ENCODE results near the gene FOXP1. TPM values are rescaled to one million over a fixed set of nuclear protein-coding genes. Genes with fewer than 3 reads are reported as not detected.

Gene FOXP1
- total RNA-seq, 4 donors from 2014 or later, result 103 to 173 (median 140) TPM

- no peaks in the 10 kb centered on the region for H3K27me3 ChIP-seq
- DNase-seq, result no peak
- H3K4me3 ChIP-seq, result no peak overlapping the region
- no peaks in the 10 kb centered on the region for H3K36me3 ChIP-seq
- no peaks in the 10 kb centered on the region for H3K9me3 ChIP-seq
- H3K4me1 ChIP-seq, result peaks cover 0 to 7% (median 0%) of the 10 kb centered on the region in 4 donors
- TF ChIP-seq POLR2A (IDR thresholded peaks at IDR 0.05) (no peak), CTCF (IDR thresholded peaks at IDR 0.05) (no peak)
- no peak overlapping the region for H3K27ac ChIP-seq
Observed at GRCh38 chr3:71172951-71173350, 410.6 kb downstream of the FOXP1 start.

GRCh38 chr3:71172189-71172588 is 411.3 kb downstream of the FOXP1 start:
- no peaks in the 10 kb centered on the region for H3K9me3 ChIP-seq
- H3K4me3 ChIP-seq, result no peak overlapping the region
- no peak for DNase-seq
- no peak overlapping the region for H3K27ac ChIP-seq
- no peaks in the 10 kb centered on the region for H3K36me3 ChIP-seq
- no peaks in the 10 kb centered on the region for H3K27me3 ChIP-seq
- H3K4me1 ChIP-seq, result peaks cover 0 to 7% (median 0%) of the 10 kb centered on the region in 4 donors
- TF ChIP-seq CTCF (IDR thresholded peaks at IDR 0.05), result no peak
- TF ChIP-seq POLR2A (IDR thresholded peaks at IDR 0.05), result no peak

- Histone ChIP-seq H3K27ac (no peak overlapping the region), H3K27me3 (no peaks in the 10 kb centered on the region), H3K4me3 (no peak overlapping the region), H3K4me1 (peaks cover 0 to 7% (median 0%) of the 10 kb centered on the region in 4 donors), H3K36me3 (no peaks in the 10 kb centered on the region), H3K9me3 (no peaks in the 10 kb centered on the region)
- no peak for TF ChIP-seq POLR2A (IDR thresholded peaks at IDR 0.05)
- TF ChIP-seq CTCF (IDR thresholded peaks at IDR 0.05), result no peak
- no peak for DNase-seq
Observed at GRCh38 chr3:71171247-71171646, 412.3 kb downstream of the FOXP1 start.

GRCh38 chr3:71168880-71169411 is 414.6 kb downstream of the FOXP1 start:
- Histone ChIP-seq H3K27me3 (no peaks in the 10 kb centered on the region), H3K4me3 (no peak overlapping the region), H3K9me3 (no peaks in the 10 kb centered on the region), H3K4me1 (peaks cover 0 to 7% (median 0%) of the 10 kb centered on the region in 4 donors), H3K27ac (peak overlapping the region in 3 of 4 donors; percentile 8 to 40 (median 11)), H3K36me3 (no peaks in the 10 kb centered on the region)
- TF ChIP-seq POLR2A (IDR thresholded peaks at IDR 0.05) (no peak), CTCF (IDR thresholded peaks at IDR 0.05) (no peak)
- no peak for DNase-seq

- H3K4me1 ChIP-seq, result peaks cover 0 to 7% (median 0%) of the 10 kb centered on the region in 4 donors
- no peak overlapping the region for H3K4me3 ChIP-seq
- no peaks in the 10 kb centered on the region for H3K36me3 ChIP-seq
- H3K27ac ChIP-seq, result peak overlapping the region in 2 of 4 donors; percentile 8 to 11
- H3K9me3 ChIP-seq, result no peaks in the 10 kb centered on the region
- no peaks in the 10 kb centered on the region for H3K27me3 ChIP-seq
- TF ChIP-seq CTCF (IDR thresholded peaks at IDR 0.05), result no peak
- no peak for TF ChIP-seq POLR2A (IDR thresholded peaks at IDR 0.05)
- DNase-seq, result no peak
Observed at GRCh38 chr3:71168121-71168721, 415.3 kb downstream of the FOXP1 start.
